ENCODE results near the gene PRKACB.

DNA sequence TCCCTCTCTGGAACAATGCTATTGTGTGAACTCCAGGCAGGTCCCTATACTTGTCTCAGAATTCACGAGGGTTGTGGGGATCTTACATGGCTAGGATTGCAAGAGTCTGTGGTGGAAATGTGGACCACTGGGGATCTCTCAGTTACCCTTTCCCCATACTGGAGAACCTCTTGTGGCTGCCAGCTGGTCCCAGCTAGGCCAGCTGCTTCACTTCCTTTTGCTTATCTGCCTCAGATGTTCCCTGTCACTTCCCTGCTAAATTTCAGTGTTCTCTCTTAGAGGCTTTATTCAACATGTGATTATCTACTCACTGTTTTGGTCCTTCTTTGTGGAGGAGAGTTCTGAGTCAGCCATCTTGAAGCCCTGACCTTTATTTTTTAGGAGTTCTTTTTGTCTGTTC is 81.6 kb downstream of the PRKACB start:
- TF ChIP-seq, protein P1, sequence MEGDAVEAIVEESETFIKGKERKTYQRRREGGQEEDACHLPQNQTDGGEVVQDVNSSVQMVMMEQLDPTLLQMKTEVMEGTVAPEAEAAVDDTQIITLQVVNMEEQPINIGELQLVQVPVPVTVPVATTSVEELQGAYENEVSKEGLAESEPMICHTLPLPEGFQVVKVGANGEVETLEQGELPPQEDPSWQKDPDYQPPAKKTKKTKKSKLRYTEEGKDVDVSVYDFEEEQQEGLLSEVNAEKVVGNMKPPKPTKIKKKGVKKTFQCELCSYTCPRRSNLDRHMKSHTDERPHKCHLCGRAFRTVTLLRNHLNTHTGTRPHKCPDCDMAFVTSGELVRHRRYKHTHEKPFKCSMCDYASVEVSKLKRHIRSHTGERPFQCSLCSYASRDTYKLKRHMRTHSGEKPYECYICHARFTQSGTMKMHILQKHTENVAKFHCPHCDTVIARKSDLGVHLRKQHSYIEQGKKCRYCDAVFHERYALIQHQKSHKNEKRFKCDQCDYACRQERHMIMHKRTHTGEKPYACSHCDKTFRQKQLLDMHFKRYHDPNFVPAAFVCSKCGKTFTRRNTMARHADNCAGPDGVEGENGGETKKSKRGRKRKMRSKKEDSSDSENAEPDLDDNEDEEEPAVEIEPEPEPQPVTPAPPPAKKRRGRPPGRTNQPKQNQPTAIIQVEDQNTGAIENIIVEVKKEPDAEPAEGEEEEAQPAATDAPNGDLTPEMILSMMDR (IDR thresholded peaks at IDR 0.05; ENCODE audit: borderline replicate concordance, extremely low read depth, low read length, poor library complexity, severe bottlenecking), result no peak
- no peak for TF ChIP-seq EZH2 (IDR thresholded peaks at IDR 0.05; ENCODE audit: borderline replicate concordance, low read depth, low read length, severe bottlenecking)

Data from DND-41 (cell line).